Parathyroid adenoma (tissue), 2 donors: ENCODE measurements around the gene NUP188.

Experiments used
- H2AFZ ChIP-seq: fragments of 300-600 bp; sonication (generic); one replicate; pipeline ENCODE4 v1.7.0; 2017; ENCODE audit warnings: antibody characterized with exemption, mild to moderate bottlenecking
- H3K27ac ChIP-seq: fragments of 300-600 bp; sonication (generic); one replicate; pipeline ENCODE4 v1.7.0; 2017
- H3K27me3 ChIP-seq: fragments of 300-600 bp; sonication (generic); one replicate; pipeline ENCODE4 v1.7.0; 2017; ENCODE audit warnings: low read length; ENCODE audit not compliant: control insufficient read depth, insufficient read depth
- H3K36me3 ChIP-seq: fragments of 300-600 bp; sonication (generic); one replicate; pipeline ENCODE4 v1.7.0; 2017; ENCODE audit warnings: low read length; ENCODE audit not compliant: control insufficient read depth, insufficient read depth
- H3K4me1 ChIP-seq: fragments of 300-600 bp; sonication (generic); one replicate; pipeline ENCODE4 v1.7.0; 2017; ENCODE audit warnings: control low read depth
- H3K4me2 ChIP-seq: fragments of 300-600 bp; sonication (generic); one replicate; pipeline ENCODE4 v1.7.0; 2017; ENCODE audit warnings: low read length
- H3K4me3 ChIP-seq: fragments of 300-600 bp; sonication (generic); one replicate; pipeline ENCODE4 v1.7.0; 2017; ENCODE audit warnings: low read depth, low read length
- H3K79me2 ChIP-seq: fragments of 300-600 bp; sonication (generic); one replicate; pipeline ENCODE4 v1.7.0; 2017; ENCODE audit warnings: control low read depth
- H3K9ac ChIP-seq: fragments of 300-600 bp; sonication (generic); one replicate; pipeline ENCODE4 v1.7.0; 2017; ENCODE audit warnings: mild to moderate bottlenecking
- H3K9me3 ChIP-seq: fragments of 300-600 bp; sonication (generic); one replicate; pipeline ENCODE4 v1.7.0; 2017; ENCODE audit warnings: low read length; ENCODE audit not compliant: control insufficient read depth
- TF ChIP-seq, protein P1 (sequence below): fragments of 300-600 bp; sonication (generic); IDR thresholded peaks from one replicate; pipeline ENCODE4 v1.7.0; 2017; ENCODE audit warnings: antibody characterized with exemption, mild to moderate bottlenecking
- donor health status: primary hyperparathyroidism.

Gene NUP188

DNA sequence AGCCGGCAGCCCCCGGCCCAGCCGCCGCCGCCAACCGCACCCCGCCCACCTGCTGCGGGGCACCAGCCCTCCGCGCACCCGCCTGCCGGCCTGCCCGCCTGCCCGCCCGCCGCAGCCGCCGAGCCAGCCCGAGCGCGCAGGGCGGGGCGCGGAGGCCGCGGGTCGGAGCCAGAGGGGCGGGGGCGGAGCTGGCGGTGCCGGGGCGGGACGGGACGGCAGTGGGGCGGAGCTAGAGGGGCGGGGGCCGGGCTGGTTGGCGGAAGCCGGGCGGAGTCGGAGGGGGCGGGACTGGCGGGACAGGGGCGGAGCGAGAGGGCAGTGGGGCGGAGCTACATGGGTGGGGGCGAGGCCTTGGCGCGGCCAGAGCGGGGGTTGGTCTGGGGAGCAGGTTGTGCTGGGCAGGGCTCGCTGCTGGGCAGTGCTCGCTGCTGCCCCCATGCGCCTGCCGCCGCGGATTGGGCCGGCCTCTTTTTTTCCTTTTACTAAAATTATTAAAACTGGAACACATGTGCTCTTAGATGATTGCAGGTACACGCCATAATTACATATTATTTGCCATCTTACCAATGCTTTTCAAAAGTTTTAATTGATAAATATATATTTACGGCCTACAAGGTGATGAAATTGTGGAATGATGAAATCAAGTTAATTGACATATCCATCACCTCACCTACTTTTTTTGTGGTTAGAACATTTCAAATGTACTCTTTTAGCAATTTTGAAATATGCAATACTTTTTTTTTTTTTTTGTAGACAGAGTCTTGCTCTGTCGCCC lies 80.9 kb downstream of the NUP188 start, which contains the start of gene SH3GLB2:
Gene SH3GLB2, minus strand, starts transcription at position 140 of the 775 bp plus-strand sequence. CDS start 177 bp downstream, outside the sequence.
- H2AFZ ChIP-seq, result peak within 1 kb of the TSS; percentile 60
- no peaks in the 10 kb centered on the region for H3K36me3 ChIP-seq
- H3K9ac ChIP-seq, result peak within 1 kb of the TSS; percentile 67
- H3K79me2 ChIP-seq, result peaks cover under 1% of the 10 kb centered on the region
- H3K4me2 ChIP-seq, result peak within 1 kb of the TSS; percentile 87
- peak within 1 kb of the TSS; percentile 69 for H3K4me3 ChIP-seq
- TF ChIP-seq, protein P1, sequence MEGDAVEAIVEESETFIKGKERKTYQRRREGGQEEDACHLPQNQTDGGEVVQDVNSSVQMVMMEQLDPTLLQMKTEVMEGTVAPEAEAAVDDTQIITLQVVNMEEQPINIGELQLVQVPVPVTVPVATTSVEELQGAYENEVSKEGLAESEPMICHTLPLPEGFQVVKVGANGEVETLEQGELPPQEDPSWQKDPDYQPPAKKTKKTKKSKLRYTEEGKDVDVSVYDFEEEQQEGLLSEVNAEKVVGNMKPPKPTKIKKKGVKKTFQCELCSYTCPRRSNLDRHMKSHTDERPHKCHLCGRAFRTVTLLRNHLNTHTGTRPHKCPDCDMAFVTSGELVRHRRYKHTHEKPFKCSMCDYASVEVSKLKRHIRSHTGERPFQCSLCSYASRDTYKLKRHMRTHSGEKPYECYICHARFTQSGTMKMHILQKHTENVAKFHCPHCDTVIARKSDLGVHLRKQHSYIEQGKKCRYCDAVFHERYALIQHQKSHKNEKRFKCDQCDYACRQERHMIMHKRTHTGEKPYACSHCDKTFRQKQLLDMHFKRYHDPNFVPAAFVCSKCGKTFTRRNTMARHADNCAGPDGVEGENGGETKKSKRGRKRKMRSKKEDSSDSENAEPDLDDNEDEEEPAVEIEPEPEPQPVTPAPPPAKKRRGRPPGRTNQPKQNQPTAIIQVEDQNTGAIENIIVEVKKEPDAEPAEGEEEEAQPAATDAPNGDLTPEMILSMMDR, result peak; percentile 69
- H3K9me3 ChIP-seq, result no peaks in the 10 kb centered on the region
- H3K27ac ChIP-seq, result peak within 1 kb of the TSS; percentile 92
- H3K4me1 ChIP-seq, result peaks cover 2% of the 10 kb centered on the region
- no peaks in the 10 kb centered on the region for H3K27me3 ChIP-seq

DNA sequence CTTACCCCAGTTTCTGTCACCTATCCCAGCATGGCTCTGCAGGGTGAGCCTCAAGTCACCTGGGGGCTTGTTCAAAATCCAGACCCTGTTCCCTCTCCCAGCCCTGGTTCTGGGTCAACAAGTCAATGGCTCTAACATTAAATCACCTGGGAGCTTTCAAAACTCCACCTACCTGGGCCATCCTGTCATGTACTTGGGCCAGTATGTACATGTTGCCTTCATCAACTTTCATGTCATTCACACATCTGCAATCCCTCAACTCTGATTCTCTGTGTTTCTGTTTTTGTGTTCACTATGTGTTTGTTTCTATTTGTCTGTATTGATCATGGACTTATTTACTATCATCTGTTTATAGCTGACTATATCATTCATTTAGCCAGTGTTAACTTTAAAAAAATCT lies 82.7 kb downstream of the NUP188 start:
- Histone ChIP-seq H3K4me1 (no peaks in the 10 kb centered on the region), H3K27me3 (no peaks in the 10 kb centered on the region), H3K27ac (no peak overlapping the region), H3K4me2 (no peak overlapping the region), H3K36me3 (no peaks in the 10 kb centered on the region), H3K9me3 (no peaks in the 10 kb centered on the region), H3K9ac (no peak overlapping the region), H3K79me2 (no peaks in the 10 kb centered on the region), H3K4me3 (no peak overlapping the region), H2AFZ (no peak overlapping the region)
- TF ChIP-seq, protein P1, result no peak

DNA sequence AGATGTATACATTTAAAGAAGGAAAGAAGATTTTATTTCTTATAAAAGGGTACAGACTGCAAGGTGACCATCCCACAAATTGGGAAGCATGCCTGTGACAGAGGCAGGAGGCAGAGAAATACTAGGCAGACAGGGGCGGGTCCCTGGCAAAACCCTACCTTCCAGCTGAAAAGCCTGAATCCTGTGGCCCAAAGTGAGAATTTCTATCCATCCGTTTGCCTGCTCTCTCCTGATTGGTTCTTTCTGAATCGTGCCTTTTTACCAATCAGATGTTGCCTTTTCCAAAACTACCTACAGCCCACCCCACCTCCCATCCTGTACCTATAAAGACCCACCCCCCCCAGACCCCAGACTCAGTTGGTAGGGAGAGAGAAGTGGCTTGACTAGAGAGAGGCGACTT lies 84.0 kb downstream of the NUP188 start:
- H3K27me3 ChIP-seq, result no peaks in the 10 kb centered on the region
- no peak overlapping the region for H3K27ac ChIP-seq
- TF ChIP-seq, protein P1, result no peak
- no peak overlapping the region for H3K4me3 ChIP-seq
- no peak overlapping the region for H2AFZ ChIP-seq
- no peak overlapping the region for H3K4me2 ChIP-seq
- no peak overlapping the region for H3K9ac ChIP-seq
- H3K36me3 ChIP-seq, result no peaks in the 10 kb centered on the region
- no peaks in the 10 kb centered on the region for H3K9me3 ChIP-seq
- no peaks in the 10 kb centered on the region for H3K4me1 ChIP-seq
- H3K79me2 ChIP-seq, result no peaks in the 10 kb centered on the region

DNA sequence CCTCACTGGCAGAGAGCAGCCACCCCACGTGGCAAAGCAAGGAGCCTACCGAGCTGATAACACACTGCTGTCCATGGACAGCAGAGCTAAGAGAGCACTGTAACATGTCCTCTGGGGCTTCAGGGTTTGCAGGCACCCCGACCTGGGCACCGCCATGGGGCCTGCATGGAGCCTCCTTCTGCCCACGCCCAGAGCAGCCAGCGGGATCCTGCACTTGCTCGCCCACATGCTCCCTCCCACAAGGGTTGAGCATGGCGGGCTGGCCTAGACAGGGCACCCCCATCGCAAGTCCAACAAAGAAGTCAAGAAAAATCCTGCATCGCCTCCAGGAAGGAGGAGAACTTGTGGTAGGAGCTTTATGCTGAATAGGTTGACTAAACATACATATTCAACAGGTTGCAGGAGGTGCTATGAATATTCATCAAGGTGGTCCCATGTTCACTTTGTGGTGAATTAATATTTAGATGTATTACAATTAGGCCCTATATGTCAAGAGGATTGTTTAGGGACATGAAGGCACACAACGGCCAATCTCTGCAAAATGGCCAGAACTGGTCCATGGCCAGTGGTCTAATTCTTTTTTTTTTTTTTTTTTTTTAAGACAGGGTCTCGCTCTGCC lies 85.2 kb downstream of the NUP188 start:
- H3K9ac ChIP-seq, result no peak overlapping the region
- H3K79me2 ChIP-seq, result peaks cover 5% of the 10 kb centered on the region
- no peaks in the 10 kb centered on the region for H3K27me3 ChIP-seq
- no peak overlapping the region for H3K4me3 ChIP-seq
- no peak overlapping the region for H3K27ac ChIP-seq
- no peak overlapping the region for H2AFZ ChIP-seq
- no peak overlapping the region for H3K4me2 ChIP-seq
- H3K4me1 ChIP-seq, result no peaks in the 10 kb centered on the region
- no peaks in the 10 kb centered on the region for H3K9me3 ChIP-seq
- TF ChIP-seq, protein P1, result no peak
- no peaks in the 10 kb centered on the region for H3K36me3 ChIP-seq
